SH-SY5Y (cell line): Measurements from ENCODE around the gene SLC17A1.

Experiments
- GATA2 ChIP-seq: IDR thresholded peaks from 2 replicates; pipeline ENCODE4 v1.6.1; 2011; ENCODE audit warnings: mild to moderate bottlenecking, low read depth, low read length
- GATA3 ChIP-seq: IDR thresholded peaks from 2 replicates; pipeline ENCODE4 v1.6.1; 2011; ENCODE audit warnings: low read depth, mild to moderate bottlenecking, low read length, moderate library complexity

- TF ChIP-seq GATA2 (no peak), GATA3 (no peak)
Measured at GRCh38 chr6:25832307-25832662, 433 bp upstream of the SLC17A1 start.
